ENCODE data around the gene NEDD4.

- TF ChIP-seq CTCF (IDR thresholded peaks at IDR 0.05; ENCODE audit: low read depth, low read length) (no peak), MAX (IDR thresholded peaks at IDR 0.05; ENCODE audit: low read depth, low read length) (no peak), POLR2A (IDR thresholded peaks at IDR 0.05; ENCODE audit: extremely low read depth, insufficient read length) (no peak)
Measured at GRCh38 chr15:55796321-55796965, 197.0 kb downstream of the NEDD4 start.

All from NB4 (cell line).